IPS-NIHi11 (cell line): Measurements from ENCODE around the gene TRABD2A.
"Not testable (repeated sequence)": the region's sequence is repeated elsewhere in the genome, so short reads cannot be mapped to it uniquely, and the experiment has no call there.

Experiments used
- DNase-seq: peaks from one replicate; pipeline ENCODE4 v3.0.0; 2012; ENCODE audit warnings: mixed read lengths, low spot score

TRABD2A gene

GRCh38 chr2:84778911-84779690 is 101.8 kb downstream of the TRABD2A start:
- no peak for DNase-seq

DNA sequence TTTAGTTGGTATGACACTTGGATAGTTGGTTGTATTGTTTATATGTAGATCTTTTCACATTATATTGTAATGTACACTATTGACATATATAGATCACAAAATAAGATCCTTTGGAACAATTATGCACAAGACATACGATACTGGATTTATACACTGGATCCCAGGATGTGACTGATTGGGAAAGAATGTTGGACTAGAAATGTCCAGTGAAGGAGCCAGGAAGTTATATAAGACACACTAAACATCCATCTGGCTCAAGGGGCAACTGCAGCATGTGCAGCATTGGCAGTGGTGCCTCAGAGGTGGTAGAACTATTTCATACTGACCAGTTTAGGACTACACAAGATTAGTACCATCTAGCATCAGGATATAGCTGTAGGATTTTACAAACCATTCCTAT is 104.9 kb downstream of the TRABD2A start:
- no peak for DNase-seq

- DNase-seq, result not testable (repeated sequence)
These were observed 107.3 kb downstream of the TRABD2A start for GRCh38 chr2:84773562-84773961.
